C4-2B (cell line): ENCODE measurements around the gene NKX3-2.
"Not testable (repeated sequence)": the region's sequence is repeated elsewhere in the genome, so short reads cannot be mapped to it uniquely, and the experiment has no call there.

Experiments
- H3K27ac ChIP-seq: fragments of 450-650 bp; 2 replicates; pipeline ENCODE4 v1.5.1; 2017
- CTCF ChIP-seq: fragments of 450-650 bp; conservative IDR thresholded peaks from 2 replicates; pipeline ENCODE4 v1.5.1; 2017; ENCODE audit warnings: mild to moderate bottlenecking
- ZFX ChIP-seq: fragments of 450-650 bp; IDR thresholded peaks from 2 replicates; pipeline ENCODE4 v1.6.1; 2017

The NKX3-2 gene

GRCh38 chr4:13570916-13571315, 26.6 kb upstream of the NKX3-2 start:
- no peak overlapping the region for H3K27ac ChIP-seq
- TF ChIP-seq CTCF (no peak), ZFX (no peak)

DNA sequence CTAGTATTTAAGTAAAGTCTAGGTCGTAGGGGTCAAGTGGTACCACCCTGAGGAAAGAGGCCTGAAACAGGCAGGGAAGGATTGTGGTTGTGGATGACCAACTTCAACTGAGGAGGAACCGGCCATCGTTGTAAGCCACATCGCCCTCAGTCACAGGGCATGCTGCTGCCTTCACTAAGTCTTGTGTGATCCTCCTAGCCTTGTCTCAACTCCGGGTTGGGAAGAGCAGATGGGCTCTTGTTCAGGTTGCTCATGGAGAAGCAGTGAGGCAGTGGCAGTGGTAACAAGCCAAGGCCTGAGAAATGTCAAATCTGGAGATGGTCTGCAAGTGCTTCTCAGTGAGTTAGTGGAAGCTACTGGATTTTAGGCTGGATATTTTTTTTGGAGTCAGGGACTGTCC, 22.8 kb upstream of the NKX3-2 start:
- TF ChIP-seq ZFX (no peak), CTCF (no peak)
- H3K27ac ChIP-seq: no peak overlapping the region

DNA sequence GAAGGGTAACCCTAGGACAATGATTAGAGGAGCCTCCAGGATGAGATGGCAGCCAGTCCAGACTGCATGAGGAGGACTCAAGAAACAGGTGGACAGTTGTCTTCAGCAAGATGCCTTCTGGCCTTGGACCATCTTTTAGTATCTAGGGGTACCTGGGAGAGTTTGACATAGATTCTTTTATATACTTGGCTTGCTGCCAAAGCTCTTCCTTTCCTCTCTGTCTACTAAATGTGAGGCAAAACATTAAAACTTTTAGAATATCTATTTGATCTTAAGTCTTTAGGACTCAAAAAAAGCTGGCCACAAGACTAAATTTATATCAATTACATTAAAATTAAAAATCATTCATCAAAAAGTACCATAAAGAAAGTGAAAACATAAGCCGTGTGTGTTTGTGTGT, 18.6 kb upstream of the NKX3-2 start:
- H3K27ac ChIP-seq: no peak overlapping the region
- TF ChIP-seq CTCF: no peak
- no peak for TF ChIP-seq ZFX

DNA sequence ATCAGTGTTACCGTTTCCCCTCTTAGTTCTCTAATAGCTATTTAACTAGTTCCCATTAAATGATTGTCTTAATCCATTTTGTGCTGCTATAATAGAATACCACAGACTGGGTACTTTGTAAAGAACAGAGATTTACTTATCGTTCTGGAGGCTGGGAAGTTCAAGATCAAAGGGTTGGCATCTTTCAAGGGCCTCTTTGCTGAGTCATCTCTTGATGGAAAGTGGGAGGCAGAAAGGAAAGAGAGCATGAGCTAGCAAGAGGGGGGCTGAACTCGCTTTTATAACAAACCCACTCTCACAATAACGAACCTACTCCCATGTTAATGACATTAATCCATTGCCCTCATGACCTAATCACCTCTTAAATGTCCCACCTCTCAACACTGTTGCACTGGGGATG, 17.4 kb upstream of the NKX3-2 start:
- no peak overlapping the region for H3K27ac ChIP-seq
- no peak for TF ChIP-seq ZFX
- no peak for TF ChIP-seq CTCF

DNA sequence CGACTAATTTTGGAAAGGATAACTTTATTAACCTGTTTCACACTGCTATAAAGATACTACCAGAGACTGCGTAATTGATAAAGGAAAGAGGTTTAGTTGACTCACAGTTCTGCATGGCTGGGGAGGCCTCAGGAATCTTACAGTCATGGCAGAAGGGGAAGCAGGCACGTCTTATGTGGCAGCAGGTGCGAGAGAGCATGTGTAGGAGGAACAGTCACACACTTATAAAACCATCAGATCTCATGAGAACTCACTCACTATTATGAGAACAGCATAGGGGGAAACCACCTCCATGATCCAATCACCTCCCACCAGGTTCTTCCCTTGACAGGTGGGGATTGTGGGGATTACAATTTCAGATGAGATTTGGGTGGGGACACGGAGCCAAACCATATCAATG, 15.8 kb upstream of the NKX3-2 start:
- not testable (repeated sequence) for H3K27ac ChIP-seq

- TF ChIP-seq CTCF: no peak
- TF ChIP-seq ZFX: no peak
- H3K27ac ChIP-seq: no peak overlapping the region
These were observed 15.1 kb upstream of the NKX3-2 start for GRCh38 chr4:13559413-13559812.

DNA sequence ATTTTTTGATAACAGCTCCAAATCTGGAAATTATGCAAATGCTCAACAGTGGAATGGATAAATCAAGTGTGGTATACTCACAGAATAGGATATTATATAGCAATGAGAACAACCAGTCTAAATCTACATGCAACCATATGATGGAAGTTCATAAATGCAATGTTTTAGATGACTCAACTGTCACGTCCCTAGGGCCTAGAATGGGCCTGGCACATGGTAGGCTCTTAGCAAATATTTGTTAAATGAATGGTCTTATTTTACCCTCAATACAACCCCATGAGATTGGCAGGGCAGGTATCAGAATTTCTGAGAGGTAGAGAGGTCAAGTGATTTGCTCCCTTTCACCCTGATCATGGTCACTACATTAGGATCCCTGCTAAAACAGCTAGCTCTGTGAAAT, 14.6 kb upstream of the NKX3-2 start:
- TF ChIP-seq ZFX (no peak), CTCF (no peak)
- no peak overlapping the region for H3K27ac ChIP-seq

- TF ChIP-seq ZFX (no peak), CTCF (no peak)
- H3K27ac ChIP-seq: no peak overlapping the region
These were observed 11.0 kb upstream of the NKX3-2 start for GRCh38 chr4:13555325-13555724.
